Testis (tissue), 3 donors: ENCODE measurements around the gene RASAL1. TPM values are rescaled to one million over a fixed set of nuclear protein-coding genes. Genes with fewer than 3 reads are reported as not detected.

ENCODE experiments used
- DNase-seq: peaks from one replicate; pipeline ENCODE4 v3.0.0-alpha.2; 2019
- H3K27ac ChIP-seq, 2 donors: fragments of 200-600 bp; sonication (generic); one replicate each; pipeline ENCODE4 v1.5.1; 2019
- H3K27me3 ChIP-seq: fragments of 200-600 bp; sonication (generic); one replicate; pipeline ENCODE4 v1.5.1; 2019
- H3K36me3 ChIP-seq: fragments of 200-600 bp; sonication (generic); one replicate; pipeline ENCODE4 v1.5.1; 2017; ENCODE audit warnings: low read depth; ENCODE audit errors: missing control alignments
- H3K4me1 ChIP-seq: fragments of 200-600 bp; sonication (generic); one replicate; pipeline ENCODE4 v1.5.1; 2019
- H3K4me3 ChIP-seq, 2 donors: fragments of 200-600 bp; sonication (generic); one replicate each; pipeline ENCODE4 v1.5.1; 2017 to 2019
- H3K9me3 ChIP-seq: fragments of 200-600 bp; sonication (generic); one replicate; pipeline ENCODE4 v1.5.1; 2017
- CTCF ChIP-seq, 3 experiments: fragments of 450-650 bp in 2 of 3; fragments of 200-600 bp in 1 of 3; sonication (generic) in 1 of 3; IDR thresholded peaks; one replicate each; pipeline ENCODE4 v1.5.1; 2016 to 2019; ENCODE audit warnings: antibody characterized with exemption in 3 of 3, mild to moderate bottlenecking in 2 of 3, moderate library complexity in 1 of 3
- POLR2A ChIP-seq: fragments of 450-650 bp; IDR thresholded peaks from one replicate; pipeline ENCODE4 v1.6.1; 2017; ENCODE audit warnings: antibody characterized with exemption, mild to moderate bottlenecking, moderate library complexity
- WGBS, 2 donors: methylation state at CpG; one replicate each; pipeline ENCODE4 v1.1.5; 2018; 5-methylcytosine and 5-hydroxymethylcytosine counted together
- intact Hi-C: fragments of 100-400 bp; cut with DNase I; formaldehyde crosslinking; loops from one replicate; pipeline ENCODE4 v1.15.1; 2023; ENCODE audit warnings: low total_unique reads
- polyA plus RNA-seq: library from polyadenylated mRNA; stranded (reverse); fragments of 350-450 nt; fragmentation: Illumina TruSeq; extraction: RNeasy Lipid Tissue Mini Kit (QIAGEN cat#74804); gene quantifications from one replicate; pipeline ENCODE4 v1.2.3, GENCODE V29; 2014; ENCODE audit warnings: low read depth, low replicate concordance; ENCODE audit not compliant: insufficient read depth
- total RNA-seq, 2 donors: library from RNA; depleted of rRNA; stranded (reverse); fragments of >200 nt; gene quantifications; one replicate each; pipeline ENCODE4 v1.2.3, GENCODE V29; 2016

Gene RASAL1
- total and polyA plus RNA-seq, 3 donors from 2014 or later, result 5.0 to 20.1 (median 18.2) TPM

GRCh38 chr12:113063396-113064350 lies 71.9 kb downstream of the RASAL1 start:
- H3K4me3 ChIP-seq, result no peak overlapping the region
- no peaks in the 10 kb centered on the region for H3K36me3 ChIP-seq
- no peaks in the 10 kb centered on the region for H3K9me3 ChIP-seq
- H3K4me1 ChIP-seq, result peaks cover 6% of the 10 kb centered on the region
- DNase-seq, result no peak
- TF ChIP-seq CTCF (IDR thresholded peaks at IDR 0.05), result no peak
- no peak for TF ChIP-seq POLR2A
- H3K27me3 ChIP-seq, result no peaks in the 10 kb centered on the region
- WGBS, 2 donors, result 83 to 97% methylated on average over 4 to 9 of the region's 9 CpGs
- H3K27ac ChIP-seq, result no peak overlapping the region
- intact Hi-C loops, result no loop called here

- H3K4me1 ChIP-seq, result peaks cover 6% of the 10 kb centered on the region
- intact Hi-C loops, result no loop called here
- H3K27ac ChIP-seq, result no peak overlapping the region
- no peak for DNase-seq
- no peak for TF ChIP-seq CTCF (IDR thresholded peaks at IDR 0.05)
- no peak for TF ChIP-seq POLR2A
- no peaks in the 10 kb centered on the region for H3K9me3 ChIP-seq
- no peak overlapping the region for H3K4me3 ChIP-seq
- WGBS, 2 donors, result 65 to 66% methylated on average over 13 to 23 of the region's 23 CpGs
- no peaks in the 10 kb centered on the region for H3K27me3 ChIP-seq
- H3K36me3 ChIP-seq, result no peaks in the 10 kb centered on the region
These were observed 72.8 kb downstream of the RASAL1 start for GRCh38 chr12:113062502-113063395.

GRCh38 chr12:113061061-113061694 lies 74.4 kb downstream of the RASAL1 start:
- no peak for DNase-seq
- intact Hi-C loops, result no loop called here
- Histone ChIP-seq H3K27ac (no peak overlapping the region), H3K36me3 (no peaks in the 10 kb centered on the region), H3K4me3 (no peak overlapping the region), H3K9me3 (no peaks in the 10 kb centered on the region), H3K27me3 (no peaks in the 10 kb centered on the region), H3K4me1 (peaks cover 9% of the 10 kb centered on the region)
- TF ChIP-seq POLR2A (no peak), CTCF (IDR thresholded peaks at IDR 0.05) (no peak)
- 63 to 74% methylated on average over 10 of the region's 10 CpGs for WGBS, 2 donors

- no peak for DNase-seq
- TF ChIP-seq CTCF (IDR thresholded peaks at IDR 0.05), result no peak
- no peak for TF ChIP-seq POLR2A
- H3K27me3 ChIP-seq, result no peaks in the 10 kb centered on the region
- peaks cover 9% of the 10 kb centered on the region for H3K4me1 ChIP-seq
- H3K9me3 ChIP-seq, result no peaks in the 10 kb centered on the region
- H3K27ac ChIP-seq, result no peak overlapping the region
- 75 to 89% methylated on average over 7 of the region's 7 CpGs for WGBS, 2 donors
- H3K36me3 ChIP-seq, result no peaks in the 10 kb centered on the region
- no peak overlapping the region for H3K4me3 ChIP-seq
- intact Hi-C loops, result no loop called here
These were observed 75.1 kb downstream of the RASAL1 start for GRCh38 chr12:113060336-113060960.
